ENCODE data around the gene MAMDC2.

GRCh38 chr9:69996967-69997366 is 46.7 kb upstream of the MAMDC2 start:
- TF ChIP-seq CTCF (IDR thresholded peaks at IDR 0.05) (no peak), EZH2 (IDR thresholded peaks at IDR 0.05; ENCODE audit: borderline replicate concordance, insufficient read depth, low read depth, low read length, poor library complexity, severe bottlenecking) (no peak)

All from B cell (primary cell).